ENCODE data around the gene DCTN3.

DNA sequence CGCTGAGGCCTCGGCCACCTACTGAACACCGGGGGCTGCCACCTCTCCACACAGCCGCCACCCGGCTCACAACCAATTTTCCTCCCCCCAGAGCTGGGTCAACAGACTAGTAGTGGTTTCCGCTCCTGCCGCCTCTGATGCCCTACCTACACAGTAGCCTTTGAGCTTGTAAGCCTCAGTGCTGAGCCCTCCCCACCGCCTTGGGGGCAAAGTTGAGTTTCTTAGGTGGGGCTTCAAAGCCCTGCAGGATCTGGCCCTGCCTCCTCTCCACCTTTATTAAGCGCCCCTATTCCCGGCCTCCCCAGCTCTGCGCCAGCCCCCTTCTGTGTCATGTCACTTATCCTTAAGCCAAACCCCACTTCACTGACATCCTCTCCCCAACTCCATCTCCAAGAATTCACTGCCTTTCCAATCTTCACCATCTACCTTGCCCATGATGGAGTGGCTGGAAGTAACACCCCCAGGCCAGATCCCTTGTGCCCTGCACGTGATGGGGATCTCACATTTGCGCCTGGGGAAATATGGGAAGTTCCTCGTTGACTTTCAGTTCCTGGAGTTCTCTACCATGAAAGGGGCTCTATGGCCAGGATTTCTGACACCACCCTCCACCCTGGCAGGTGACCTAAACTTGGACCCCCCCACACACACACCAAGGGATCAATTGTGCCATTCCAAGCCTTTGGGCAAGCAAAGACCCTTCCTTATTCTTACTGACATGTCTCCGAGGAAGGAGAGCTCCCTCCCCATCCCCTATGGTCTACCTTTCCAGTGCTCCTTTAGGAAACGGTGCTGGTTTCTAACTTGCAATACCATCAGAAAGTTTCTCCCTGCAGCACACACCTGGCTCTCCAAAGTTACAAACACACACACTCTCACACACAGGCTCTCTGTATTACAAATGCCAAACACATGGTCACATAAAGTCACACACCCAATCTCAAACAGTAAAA, 28.1 kb downstream of the DCTN3 start:
- TF ChIP-seq, protein P1, sequence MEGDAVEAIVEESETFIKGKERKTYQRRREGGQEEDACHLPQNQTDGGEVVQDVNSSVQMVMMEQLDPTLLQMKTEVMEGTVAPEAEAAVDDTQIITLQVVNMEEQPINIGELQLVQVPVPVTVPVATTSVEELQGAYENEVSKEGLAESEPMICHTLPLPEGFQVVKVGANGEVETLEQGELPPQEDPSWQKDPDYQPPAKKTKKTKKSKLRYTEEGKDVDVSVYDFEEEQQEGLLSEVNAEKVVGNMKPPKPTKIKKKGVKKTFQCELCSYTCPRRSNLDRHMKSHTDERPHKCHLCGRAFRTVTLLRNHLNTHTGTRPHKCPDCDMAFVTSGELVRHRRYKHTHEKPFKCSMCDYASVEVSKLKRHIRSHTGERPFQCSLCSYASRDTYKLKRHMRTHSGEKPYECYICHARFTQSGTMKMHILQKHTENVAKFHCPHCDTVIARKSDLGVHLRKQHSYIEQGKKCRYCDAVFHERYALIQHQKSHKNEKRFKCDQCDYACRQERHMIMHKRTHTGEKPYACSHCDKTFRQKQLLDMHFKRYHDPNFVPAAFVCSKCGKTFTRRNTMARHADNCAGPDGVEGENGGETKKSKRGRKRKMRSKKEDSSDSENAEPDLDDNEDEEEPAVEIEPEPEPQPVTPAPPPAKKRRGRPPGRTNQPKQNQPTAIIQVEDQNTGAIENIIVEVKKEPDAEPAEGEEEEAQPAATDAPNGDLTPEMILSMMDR (IDR thresholded peaks at IDR 0.05), result no peak
- TF ChIP-seq POLR2A (IDR thresholded peaks at IDR 0.05), result no peak
